Stomach (tissue), 4 donors: ENCODE measurements around the gene SMCO4.

ENCODE experiments used
- CTCF ChIP-seq, 7 experiments: fragments of 450-650 bp in 4 of 7; fragments of 200-600 bp in 3 of 7; sonication (generic) in 3 of 7; IDR thresholded peaks; one replicate each; pipeline ENCODE4 v1.5.1; 2016 to 2019; ENCODE audit warnings: antibody characterized with exemption in 7 of 7, control low read depth in 2 of 7, mild to moderate bottlenecking in 1 of 7
- EP300 ChIP-seq: sonication (generic); formaldehyde crosslinking; IDR thresholded peaks from one replicate; pipeline ENCODE4 v1.6.1; 2017; ENCODE audit warnings: antibody characterized with exemption
- POLR2A ChIP-seq, 4 donors: fragments of 450-650 bp; IDR thresholded peaks; one replicate each; pipeline ENCODE4 v1.6.1; 2016; ENCODE audit warnings: antibody characterized with exemption in 4 of 4, control low read depth in 2 of 4, mild to moderate bottlenecking in 1 of 4, moderate library complexity in 1 of 4
- POLR2AphosphoS5 ChIP-seq, 3 donors: sonication (generic); formaldehyde crosslinking; IDR thresholded peaks; one replicate each; pipeline ENCODE4 v1.6.1; 2016; ENCODE audit warnings: antibody characterized with exemption in 3 of 3

- TF ChIP-seq CTCF (IDR thresholded peaks at IDR 0.05) (no peak), POLR2AphosphoS5 (IDR thresholded peaks at IDR 0.05) (no peak), POLR2A (IDR thresholded peaks at IDR 0.05) (no peak), EP300 (no peak)
Observed at GRCh38 chr11:93552874-93553273, 9.7 kb upstream of the SMCO4 start.
